Endothelial cell (in vitro differentiated cells): ENCODE results near the gene ARL3. TPM values are rescaled to one million over a fixed set of nuclear protein-coding genes. Genes with fewer than 3 reads are reported as not detected.

ENCODE experiments used
- DNase-seq: peaks from one replicate; pipeline ENCODE4 v3.0.0; 2021; ENCODE audit warnings: low spot score
- H3K27ac Mint-ChIP-seq: one replicate; pipeline ENCODE4 v1.8.0; 2021; ENCODE audit warnings: mixed read lengths, inconsistent platforms; ENCODE audit not compliant: unreplicated experiment
- H3K27me3 Mint-ChIP-seq: one replicate; pipeline ENCODE4 v1.8.0; 2021; ENCODE audit warnings: mild to moderate bottlenecking, moderate library complexity, mixed read lengths, inconsistent platforms; ENCODE audit not compliant: unreplicated experiment
- H3K36me3 Mint-ChIP-seq: one replicate; pipeline ENCODE4 v1.8.0; 2021; ENCODE audit warnings: mild to moderate bottlenecking, low read depth, mixed read lengths, inconsistent platforms; ENCODE audit not compliant: unreplicated experiment
- H3K4me1 Mint-ChIP-seq: one replicate; pipeline ENCODE4 v1.8.0; 2021; ENCODE audit warnings: mild to moderate bottlenecking, mixed read lengths, inconsistent platforms; ENCODE audit not compliant: unreplicated experiment
- H3K4me3 Mint-ChIP-seq: one replicate; pipeline ENCODE4 v1.8.0; 2021; ENCODE audit warnings: mild to moderate bottlenecking, mixed read lengths, inconsistent platforms; ENCODE audit not compliant: unreplicated experiment
- H3K9me3 Mint-ChIP-seq: one replicate; pipeline ENCODE4 v1.8.0; 2021; ENCODE audit warnings: mixed read lengths, inconsistent platforms; ENCODE audit not compliant: unreplicated experiment
- total RNA-seq: library from RNA; stranded (reverse); fragmentation: NEBNext Ultra II Directional; extraction: Animal tissue kit (Norgen Biotek cat#: 25700); gene quantifications from one replicate; pipeline ENCODE4 v1.2.1, GENCODE V29; 2021; ENCODE audit not compliant: unreplicated experiment
- TF ChIP-seq, protein P1 (sequence below): fragments of 200-600 bp; sonication (generic); IDR thresholded peaks from one replicate; pipeline ENCODE4 v1.5.0; 2021; ENCODE audit warnings: antibody characterized with exemption; ENCODE audit not compliant: unreplicated experiment

The ARL3 gene
- total RNA-seq, 1 donor from 2014 or later: 9.0 TPM

GRCh38 chr10:102678842-102679289 lies 35.3 kb downstream of the ARL3 start:
- Mint-ChIP-seq H3K4me3 (peak overlapping the region; percentile 47), H3K4me1 (peaks cover 41% of the 10 kb centered on the region), H3K36me3 (peaks cover 2% of the 10 kb centered on the region), H3K27me3 (peaks cover 10% of the 10 kb centered on the region), H3K9me3 (no peaks in the 10 kb centered on the region), H3K27ac (no peak overlapping the region)
- TF ChIP-seq, protein P1, sequence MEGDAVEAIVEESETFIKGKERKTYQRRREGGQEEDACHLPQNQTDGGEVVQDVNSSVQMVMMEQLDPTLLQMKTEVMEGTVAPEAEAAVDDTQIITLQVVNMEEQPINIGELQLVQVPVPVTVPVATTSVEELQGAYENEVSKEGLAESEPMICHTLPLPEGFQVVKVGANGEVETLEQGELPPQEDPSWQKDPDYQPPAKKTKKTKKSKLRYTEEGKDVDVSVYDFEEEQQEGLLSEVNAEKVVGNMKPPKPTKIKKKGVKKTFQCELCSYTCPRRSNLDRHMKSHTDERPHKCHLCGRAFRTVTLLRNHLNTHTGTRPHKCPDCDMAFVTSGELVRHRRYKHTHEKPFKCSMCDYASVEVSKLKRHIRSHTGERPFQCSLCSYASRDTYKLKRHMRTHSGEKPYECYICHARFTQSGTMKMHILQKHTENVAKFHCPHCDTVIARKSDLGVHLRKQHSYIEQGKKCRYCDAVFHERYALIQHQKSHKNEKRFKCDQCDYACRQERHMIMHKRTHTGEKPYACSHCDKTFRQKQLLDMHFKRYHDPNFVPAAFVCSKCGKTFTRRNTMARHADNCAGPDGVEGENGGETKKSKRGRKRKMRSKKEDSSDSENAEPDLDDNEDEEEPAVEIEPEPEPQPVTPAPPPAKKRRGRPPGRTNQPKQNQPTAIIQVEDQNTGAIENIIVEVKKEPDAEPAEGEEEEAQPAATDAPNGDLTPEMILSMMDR: peak; percentile 60
- peak; percentile 85 for DNase-seq

DNA sequence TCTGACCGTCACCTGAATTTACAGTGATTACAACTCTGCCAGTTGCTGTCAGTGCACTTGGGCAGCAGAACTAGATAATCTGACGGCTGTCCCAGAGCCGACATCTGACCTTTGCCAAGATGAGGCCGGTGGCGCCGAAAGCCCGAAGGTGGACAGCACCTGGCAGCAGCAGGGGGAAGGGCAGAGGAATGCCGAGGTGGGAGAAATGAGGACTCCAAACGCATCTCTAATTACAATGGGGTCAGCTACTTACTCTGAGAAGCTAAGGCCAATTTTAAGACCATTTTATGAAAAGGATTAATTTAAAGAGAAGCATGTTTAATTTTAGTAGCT lies 36.2 kb downstream of the ARL3 start:
- H3K9me3 Mint-ChIP-seq: no peaks in the 10 kb centered on the region
- peaks cover 48% of the 10 kb centered on the region for H3K4me1 Mint-ChIP-seq
- H3K36me3 Mint-ChIP-seq: no peaks in the 10 kb centered on the region
- no peak for DNase-seq
- H3K4me3 Mint-ChIP-seq: no peak overlapping the region
- TF ChIP-seq, protein P1: no peak
- H3K27ac Mint-ChIP-seq: peak overlapping the region; percentile 38
- peaks cover 12% of the 10 kb centered on the region for H3K27me3 Mint-ChIP-seq

DNA sequence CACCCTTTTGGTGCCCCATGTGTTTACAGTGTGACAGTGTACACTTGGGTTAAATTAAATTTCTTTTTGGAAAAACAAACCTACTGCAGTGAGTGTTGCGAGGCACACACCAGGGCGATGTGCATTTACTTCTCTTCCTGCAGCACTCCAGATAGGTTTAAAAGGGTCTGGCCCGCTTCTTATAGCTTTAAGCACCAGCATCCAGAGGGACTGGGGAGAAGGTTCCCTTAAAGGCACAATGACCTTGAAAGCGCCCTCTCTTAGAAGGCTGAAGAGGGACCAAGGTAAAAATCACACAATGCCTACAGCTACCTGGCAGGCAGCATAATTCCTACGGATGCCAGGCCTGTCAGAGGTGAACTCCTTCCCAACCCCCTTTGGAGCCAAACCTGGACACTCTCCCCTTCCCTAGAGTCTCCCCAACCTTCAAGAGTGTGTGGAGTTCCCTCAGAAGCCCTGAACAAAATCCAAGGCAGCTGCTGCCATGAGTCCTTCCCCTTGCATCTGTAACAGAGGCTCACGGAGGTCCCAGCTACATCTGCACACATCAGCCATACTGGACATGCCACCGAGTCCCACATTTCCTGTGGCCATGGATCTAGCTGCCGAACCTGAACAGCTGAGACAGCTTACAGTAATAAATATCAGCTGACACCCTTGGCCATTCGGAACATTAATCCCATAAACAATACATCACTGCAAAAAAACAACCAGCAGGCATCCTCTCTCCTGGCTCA lies 36.7 kb downstream of the ARL3 start:
- H3K4me1 Mint-ChIP-seq: peaks cover 48% of the 10 kb centered on the region
- no peak for DNase-seq
- TF ChIP-seq, protein P1: no peak
- H3K27ac Mint-ChIP-seq: peak overlapping the region; percentile 38
- peaks cover 12% of the 10 kb centered on the region for H3K27me3 Mint-ChIP-seq
- H3K9me3 Mint-ChIP-seq: no peaks in the 10 kb centered on the region
- no peaks in the 10 kb centered on the region for H3K36me3 Mint-ChIP-seq
- H3K4me3 Mint-ChIP-seq: no peak overlapping the region

DNA sequence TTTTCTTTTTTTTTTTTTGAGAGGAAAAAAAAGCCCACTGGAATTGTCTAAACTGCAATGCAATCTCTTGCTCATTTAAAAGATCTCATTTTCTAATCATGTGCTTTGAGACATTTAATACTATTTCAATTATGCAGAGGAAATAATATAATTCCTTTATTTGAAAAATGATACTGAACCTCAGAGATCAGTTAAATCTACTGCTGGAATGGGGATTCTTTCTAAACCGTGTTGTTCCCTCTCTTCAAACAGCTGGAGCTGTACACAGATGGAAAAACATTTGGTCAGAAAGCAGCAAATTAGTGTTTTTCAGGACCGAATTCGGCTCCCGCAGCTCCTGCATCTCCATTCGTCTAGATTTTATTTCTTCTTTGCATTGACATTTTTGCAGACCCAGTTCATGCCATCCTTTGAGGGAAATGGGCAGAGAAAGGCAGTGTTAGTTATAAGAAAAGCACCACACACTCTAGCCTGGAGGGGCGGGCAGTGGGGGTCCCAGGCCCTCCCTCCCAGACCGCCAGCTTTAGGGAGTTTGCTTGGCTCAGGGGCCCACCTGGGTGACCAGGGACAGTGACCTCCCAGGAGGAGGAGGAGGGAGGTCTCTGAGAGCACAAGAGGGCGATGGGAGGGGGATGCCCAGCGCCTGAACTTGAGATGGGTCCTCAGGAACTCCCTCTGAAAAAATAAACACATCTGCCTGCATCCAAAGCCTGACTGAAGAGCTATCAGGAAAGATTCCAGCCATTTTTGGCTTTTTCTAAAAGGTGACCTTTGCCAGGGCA lies 37.5 kb downstream of the ARL3 start:
- Mint-ChIP-seq H3K27me3 (peaks cover 12% of the 10 kb centered on the region), H3K27ac (no peak overlapping the region), H3K4me1 (peaks cover 48% of the 10 kb centered on the region), H3K36me3 (no peaks in the 10 kb centered on the region), H3K9me3 (no peaks in the 10 kb centered on the region), H3K4me3 (no peak overlapping the region)
- no peak for DNase-seq
- TF ChIP-seq, protein P1: no peak
